H1 (cell line): ENCODE data around the gene SLC5A9. TPM values are rescaled to one million over a fixed set of nuclear protein-coding genes. Genes with fewer than 3 reads are reported as not detected.

Experiments
- CTCF ChIA-PET: fragments of 300-600 bp; sonication (Branson Sonifier 250); formaldehyde crosslinking; loops from one replicate; lab custom pipeline; 2021; ENCODE audit not compliant: partially characterized antibody; lab: Charles Lee
- POLR2A ChIA-PET: fragments of 300-600 bp; sonication (Branson Sonifier 250); formaldehyde crosslinking; loops from one replicate; lab custom pipeline; 2021; ENCODE audit warnings: inconsistent platforms; ENCODE audit not compliant: partially characterized antibody; lab: Charles Lee
- DNase-seq, 2 experiments: peaks; one replicate each; pipeline versions ENCODE4 v3.0.0 to v3.0.0-alpha.2; 2010 to 2022; ENCODE audit warnings: low spot score in 2 of 2, low read depth in 1 of 2, mixed read lengths in 1 of 2
- FAIRE-seq: peaks from 2 replicates; lab custom pipeline; 2011; peaks lifted over from hg19 to GRCh38; lab: Jason Lieb, UNC
- H2AFZ ChIP-seq: 2 replicates; pipeline ENCODE4 v1.8.1; 2012; ENCODE audit warnings: low read length, inconsistent platforms
- H2AK5ac ChIP-seq: 2 replicates; pipeline ENCODE4 v1.6.1; 2013; ENCODE audit warnings: low read depth, low read length
- H2BK120ac ChIP-seq: replicated peaks from 2 replicates; pipeline ENCODE3; 2013; ENCODE audit warnings: low read depth, low read length, inconsistent platforms
- H2BK12ac ChIP-seq: 2 replicates; pipeline ENCODE4 v1.6.1; 2013; ENCODE audit warnings: low read depth, low read length
- H2BK15ac ChIP-seq: 2 replicates; pipeline ENCODE4 v1.6.1; 2013; ENCODE audit warnings: low read length
- H2BK20ac ChIP-seq: 2 replicates; pipeline ENCODE4 v1.6.1; 2013; ENCODE audit warnings: low read length
- H2BK5ac ChIP-seq: 2 replicates; pipeline ENCODE4 v1.6.1; 2013; ENCODE audit warnings: low read depth, low read length
- H3K14ac ChIP-seq: 2 replicates; pipeline ENCODE4 v1.6.1; 2013; ENCODE audit warnings: inconsistent platforms; ENCODE audit not compliant: insufficient read length
- H3K18ac ChIP-seq: 2 replicates; pipeline ENCODE4 v1.6.1; 2013; ENCODE audit warnings: low read length; ENCODE audit errors: extremely low read depth
- H3K23ac ChIP-seq: 2 replicates; pipeline ENCODE4 v1.6.1; 2013; ENCODE audit warnings: inconsistent platforms; ENCODE audit not compliant: insufficient read length
- H3K23me2 ChIP-seq: 2 replicates; pipeline ENCODE4 v1.6.1; 2013; ENCODE audit warnings: low read depth, low read length
- H3K27ac ChIP-seq: 2 replicates; pipeline ENCODE4 v1.6.1; 2011; ENCODE audit warnings: low read depth, low read length, inconsistent platforms
- H3K27me3 ChIP-seq, 4 experiments: replicated peaks in 1 of 4; 1 replicate in 1 of 4; 2 replicates in 3 of 4; pipeline versions ENCODE4 v1.6.1 to v1.8.1; 2011 to 2013; ENCODE audit warnings: low read length in 3 of 4, mild to moderate bottlenecking in 3 of 4, inconsistent platforms in 2 of 4, mixed read lengths in 2 of 4, moderate library complexity in 1 of 4; ENCODE audit not compliant: control insufficient read depth in 3 of 4, insufficient read depth in 3 of 4; ENCODE audit errors: extremely low read depth in 1 of 4
- H3K36me3 ChIP-seq, 4 experiments: 2 replicates each; pipeline versions ENCODE4 v1.6.1 to v1.8.1; 2011 to 2013; ENCODE audit warnings: mild to moderate bottlenecking in 4 of 4, low read length in 3 of 4, moderate library complexity in 2 of 4, control low read depth in 1 of 4, inconsistent platforms in 1 of 4; ENCODE audit not compliant: insufficient read depth in 4 of 4, control insufficient read depth in 2 of 4
- H3K4ac ChIP-seq: replicated peaks from 2 replicates; pipeline ENCODE3; 2013; ENCODE audit warnings: low read length, low read depth, mixed read lengths, inconsistent platforms; ENCODE audit not compliant: insufficient read length
- H3K4me1 ChIP-seq, 4 experiments: replicated peaks in 1 of 4; 1 replicate in 1 of 4; 2 replicates in 3 of 4; pipeline versions ENCODE4 v1.6.1 to v1.8.1; 2011 to 2013; ENCODE audit warnings: low read length in 3 of 4, inconsistent platforms in 2 of 4, mixed read lengths in 1 of 4; ENCODE audit not compliant: insufficient read depth in 4 of 4, control insufficient read depth in 3 of 4
- H3K4me2 ChIP-seq, 2 experiments: 2 replicates each; pipeline versions ENCODE4 v1.6.1 to v1.8.1; 2011 to 2013; ENCODE audit warnings: low read depth in 2 of 2, low read length in 2 of 2, control low read depth in 1 of 2, inconsistent platforms in 1 of 2, mild to moderate bottlenecking in 1 of 2; ENCODE audit not compliant: insufficient read depth in 1 of 2
- H3K4me3 ChIP-seq, 4 experiments: fragments of 200-600, 300-600 bp in 1 of 4; sonication (generic), shearing (Covaris generic), sonication (Bioruptor Twin) in 1 of 4; 2 replicates each; pipeline versions ENCODE4 v1.5.1 to v1.8.1; 2011 to 2016; ENCODE audit warnings: low read length in 4 of 4, low read depth in 3 of 4, control low read depth in 2 of 4, inconsistent platforms in 2 of 4, mild to moderate bottlenecking in 2 of 4, mixed read lengths in 1 of 4, moderate library complexity in 1 of 4; ENCODE audit not compliant: insufficient read depth in 2 of 4; ENCODE audit errors: extremely low read depth in 1 of 4
- H3K56ac ChIP-seq: replicated peaks from 2 replicates; pipeline ENCODE3; 2013; ENCODE audit warnings: low read depth, mild to moderate bottlenecking, mixed read lengths, low read length, inconsistent platforms; ENCODE audit not compliant: insufficient read length
- H3K79me1 ChIP-seq: 2 replicates; pipeline ENCODE4 v1.6.1; 2013; ENCODE audit warnings: low read depth, low read length, control low read depth
- H3K79me2 ChIP-seq, 2 experiments: 2 replicates each; pipeline versions ENCODE4 v1.6.1 to v1.8.1; 2012 to 2013; ENCODE audit warnings: low read length in 2 of 2, mild to moderate bottlenecking in 2 of 2, inconsistent platforms in 1 of 2; ENCODE audit not compliant: insufficient read depth in 2 of 2, control insufficient read depth in 1 of 2
- H3K9ac ChIP-seq, 4 experiments: replicated peaks in 1 of 4; 1 replicate in 1 of 4; 2 replicates in 3 of 4; pipeline versions ENCODE4 v1.6.1 to v1.8.1; 2011 to 2013; ENCODE audit warnings: low read depth in 3 of 4, low read length in 3 of 4, control low read depth in 2 of 4, mild to moderate bottlenecking in 2 of 4, moderate library complexity in 2 of 4, inconsistent platforms in 1 of 4; ENCODE audit errors: extremely low read depth in 1 of 4
- H3K9me3 ChIP-seq, 2 experiments: 2 replicates each; pipeline versions ENCODE4 v1.6.1 to v1.8.1; 2012 to 2013; ENCODE audit warnings: mild to moderate bottlenecking in 2 of 2, moderate library complexity in 2 of 2, control low read depth in 1 of 2, inconsistent platforms in 1 of 2, low read depth in 1 of 2, low read length in 1 of 2, mixed read lengths in 1 of 2; ENCODE audit not compliant: insufficient read depth in 2 of 2
- H4K20me1 ChIP-seq, 2 experiments: replicated peaks in 1 of 2; 2 replicates each; pipeline versions ENCODE3 to v1.8.1; 2011 to 2013; ENCODE audit warnings: inconsistent platforms in 2 of 2, low read length in 2 of 2, mild to moderate bottlenecking in 1 of 2; ENCODE audit not compliant: insufficient read depth in 2 of 2, control insufficient read depth in 1 of 2
- H4K5ac ChIP-seq: 2 replicates; pipeline ENCODE4 v1.6.1; 2013; ENCODE audit warnings: low read length, low read depth, mixed read lengths, inconsistent platforms; ENCODE audit not compliant: insufficient read length
- H4K8ac ChIP-seq: 2 replicates; pipeline ENCODE4 v1.8.0; 2013; ENCODE audit warnings: mild to moderate bottlenecking, moderate library complexity, low read length, inconsistent platforms; ENCODE audit not compliant: insufficient read depth; ENCODE audit errors: extremely low read depth
- H4K91ac ChIP-seq: replicated peaks from 2 replicates; pipeline ENCODE3; 2013; ENCODE audit warnings: low read length, mixed read lengths, inconsistent platforms; ENCODE audit not compliant: insufficient read length
- BRCA1 ChIP-seq: IDR thresholded peaks from 2 replicates; pipeline ENCODE4 v1.6.1; 2012; ENCODE audit warnings: low read depth, low read length, improper control_type of control experiment
- CHD2 ChIP-seq: IDR thresholded peaks from 2 replicates; pipeline ENCODE4 v1.6.1; 2012; ENCODE audit warnings: low read length, improper control_type of control experiment
- CTBP2 ChIP-seq: IDR thresholded peaks from 2 replicates; pipeline ENCODE4 v1.7.0; 2011; ENCODE audit warnings: borderline replicate concordance, mild to moderate bottlenecking, moderate library complexity, mixed read lengths, low read length; ENCODE audit not compliant: insufficient read depth, insufficient read length
- CTCF ChIP-seq, 3 experiments: IDR thresholded peaks; 1 replicate in 2 of 3; 2 replicates in 1 of 3; pipeline versions ENCODE4 v1.5.1 to v1.6.1; 2011; ENCODE audit warnings: low read length in 3 of 3, mild to moderate bottlenecking in 3 of 3, inconsistent platforms in 2 of 3, low read depth in 1 of 3, moderate library complexity in 1 of 3; ENCODE audit not compliant: insufficient read depth in 1 of 3; ENCODE audit errors: control extremely low read depth in 1 of 3
- E2F6 ChIP-seq: IDR thresholded peaks from 2 replicates; pipeline ENCODE4 v1.6.1; 2012; ENCODE audit warnings: inconsistent platforms
- EZH2 ChIP-seq: fragments of 200-600 bp; sonication (generic); IDR thresholded peaks from 2 replicates; pipeline ENCODE4 v1.7.1; 2012; ENCODE audit warnings: low read depth, mild to moderate bottlenecking, moderate library complexity, low read length, inconsistent platforms; ENCODE audit not compliant: severe bottlenecking
- HDAC6 ChIP-seq: IDR thresholded peaks from one replicate; pipeline ENCODE4 v1.7.1; 2012; ENCODE audit warnings: low read depth, mild to moderate bottlenecking, inconsistent platforms, low read length, moderate library complexity
- KDM4A ChIP-seq: IDR thresholded peaks from one replicate; pipeline ENCODE4 v1.7.1; 2012; ENCODE audit warnings: low read depth, mild to moderate bottlenecking, moderate library complexity, low read length, inconsistent platforms; ENCODE audit not compliant: severe bottlenecking
- RFX5 ChIP-seq: IDR thresholded peaks from 2 replicates; pipeline ENCODE4 v1.6.1; 2011; ENCODE audit warnings: low read depth, low read length, improper control_type of control experiment, borderline replicate concordance
- RXRA ChIP-seq: IDR thresholded peaks from 2 replicates; pipeline ENCODE4 v1.6.1; 2011; ENCODE audit warnings: low read depth, mild to moderate bottlenecking, low read length, moderate library complexity; ENCODE audit not compliant: insufficient read depth
- TCF12 ChIP-seq: IDR thresholded peaks from 2 replicates; pipeline ENCODE4 v1.6.1; 2011; ENCODE audit warnings: low read depth, mild to moderate bottlenecking, low read length
- WGBS, 2 experiments: shearing (Covaris generic) in 1 of 2; methylation state at CpG; one replicate each; pipeline versions ENCODE4 v1.1.6 to v1.1.7; 2013 to 2015; ENCODE audit warnings: low lambda C conversion rate in 2 of 2, mixed read lengths in 2 of 2, inconsistent platforms in 1 of 2, low coverage in 1 of 2, missing lambda C conversion rate in 1 of 2; ENCODE audit not compliant: insufficient replicate concordance in 2 of 2, insufficient coverage in 1 of 2, insufficient read length in 1 of 2; ENCODE audit errors: extremely low coverage in 1 of 2, missing lambda C conversion rate in 1 of 2; 5-methylcytosine and 5-hydroxymethylcytosine counted together
- polyA plus RNA-seq, 7 experiments: library from polyadenylated mRNA; depleted of rRNA in 3 of 7; stranded (reverse) in 5 of 7; unstranded in 2 of 7; fragments of >200 nt in 5 of 7; fragments of 200-250 nt in 2 of 7; gene quantifications; 1 replicate in 5 of 7; 2 replicates in 1 of 7; 4 replicates in 1 of 7; pipeline versions ENCODE4 v1.2.1 to v1.2.3, GENCODE V29; 2011 to 2013; ENCODE audit warnings: missing spikeins in 2 of 7, mixed read lengths in 2 of 7
- total RNA-seq: library from RNA; stranded (reverse); fragmentation: NEBNext Ultra II Directional; extraction: Animal tissue kit (Norgen Biotek cat#: 25700); gene quantifications from 2 replicates; pipeline ENCODE4 v1.2.1, GENCODE V29; 2021

SLC5A9 gene
- total and polyA plus RNA-seq, 2 of the 8 experiments (the other 6 are each of a cell fraction or from before 2014, with no cell fraction given), result 0.03 TPM; not detected in 1

- no peak for DNase-seq
- Histone ChIP-seq H3K36me3 (no peaks in the 10 kb centered on the region), H3K9me3 (no peaks in the 10 kb centered on the region), H4K8ac (no peak overlapping the region), H3K27me3 (no peaks in the 10 kb centered on the region), H2AK5ac (no peak overlapping the region), H2BK20ac (no peak overlapping the region), H3K4me1 (no peaks in the 10 kb centered on the region), H3K9ac (no peak overlapping the region), H3K4me3 (no peak overlapping the region), H3K56ac (no peak overlapping the region), H3K79me1 (no peaks in the 10 kb centered on the region), H3K23ac (no peak overlapping the region), H4K5ac (no peak overlapping the region), H2AFZ (no peak overlapping the region), H2BK15ac (no peak overlapping the region), H2BK12ac (no peak overlapping the region), H3K4ac (no peak overlapping the region), H4K91ac (no peak overlapping the region), H2BK120ac (no peak overlapping the region), H3K23me2 (no peaks in the 10 kb centered on the region; the same call in 1 of the 2 replicates), H2BK5ac (no peak overlapping the region), H3K27ac (no peak overlapping the region), H3K14ac (no peak overlapping the region), H4K20me1 (no peaks in the 10 kb centered on the region), H3K79me2 (no peaks in the 10 kb centered on the region), H3K4me2 (no peak overlapping the region), H3K18ac (no peak overlapping the region)
- FAIRE-seq, result no peak
- POLR2A ChIA-PET, result no interaction called here
- CTCF ChIA-PET, result interaction anchor here (0.8 to 7.2 kb wide), 8 partner anchors 13 to 245 kb away, joined by 3 to 53 read pairs (median 3); no protein-coding TSS in a partner anchor
- 83% methylated on average over 3 of the region's 3 CpGs; no CpG with 5 or more reads in 1 of the 2 experiments for WGBS, 2 experiments
- no peak for TF ChIP-seq BRCA1
- TF ChIP-seq CTBP2, result no peak
- TF ChIP-seq EZH2, result no peak
- TF ChIP-seq TCF12, result no peak
- no peak for TF ChIP-seq E2F6
- no peak for TF ChIP-seq CHD2
- no peak for TF ChIP-seq KDM4A
- TF ChIP-seq CTCF (IDR thresholded peaks at IDR 0.05; ENCODE audit: control extremely low read depth in 1 of 3, insufficient read depth in 1 of 3, low read depth in 1 of 3, low read length in 3 of 3), result no peak
- TF ChIP-seq HDAC6, result no peak
- no peak for TF ChIP-seq RFX5
- TF ChIP-seq RXRA, result no peak
Measured at GRCh38 chr1:48250572-48250971, 28.1 kb downstream of the SLC5A9 start.
